ENCODE results near the gene SULT1A2.

GRCh38 chr16:28623172-28623711, 26.4 kb upstream of the SULT1A2 start:
- no peak for TF ChIP-seq EZH2 (IDR thresholded peaks at IDR 0.05; ENCODE audit: low read length)
- no peak for TF ChIP-seq CTCF (optimal IDR thresholded peaks at IDR 0.05 in 1 of 3, IDR thresholded peaks at IDR 0.05 in 1 of 3, conservative IDR thresholded peaks at IDR 0.05 in 1 of 3; ENCODE audit: extremely low read depth in 1 of 3, insufficient read depth in 2 of 3, low read length in 3 of 3)

Data from keratinocyte (primary cell).